ENCODE results near the gene PHTF1. TPM values are rescaled to one million over a fixed set of nuclear protein-coding genes. Genes with fewer than 3 reads are reported as not detected.

PHTF1 gene
- total RNA-seq, 1 donor from 2014 or later = 48.5 TPM

DNA sequence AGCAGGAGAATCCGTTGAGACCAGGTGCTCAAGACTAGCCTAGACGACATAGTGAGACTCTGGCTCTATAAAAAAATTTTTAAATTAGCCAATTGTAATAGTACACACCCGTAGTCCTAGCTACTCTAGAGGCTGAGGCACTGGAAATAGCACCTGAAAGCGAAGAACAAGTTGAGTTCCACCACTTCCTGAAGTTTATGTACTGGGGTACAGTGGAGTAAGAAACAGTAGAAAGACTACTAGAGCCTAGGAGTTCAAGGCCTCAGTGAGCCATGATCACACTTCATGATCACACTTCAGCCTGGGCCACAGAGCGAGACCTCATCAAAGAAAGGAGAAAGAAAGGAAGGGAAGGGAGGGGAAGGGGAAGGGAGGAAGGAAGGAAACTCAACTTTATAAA, 33.2 kb upstream of the PHTF1 start:
- peaks cover 18% of the 10 kb centered on the region for H3K36me3 Mint-ChIP-seq (ENCODE audit: low read depth)
- TF ChIP-seq CTCF (conservative IDR thresholded peaks at IDR 0.05) = no peak
- no peak overlapping the region for H3K4me3 Mint-ChIP-seq
- H3K9me3 Mint-ChIP-seq = no peaks in the 10 kb centered on the region
- no peaks in the 10 kb centered on the region for H3K27me3 Mint-ChIP-seq (ENCODE audit: low read depth)
- H3K27ac Mint-ChIP-seq (ENCODE audit: unreplicated experiment) = no peak overlapping the region
- DNase-seq (ENCODE audit: low read depth, low spot score) = no peak
- H3K4me1 Mint-ChIP-seq = peaks cover 4% of the 10 kb centered on the region

DNA sequence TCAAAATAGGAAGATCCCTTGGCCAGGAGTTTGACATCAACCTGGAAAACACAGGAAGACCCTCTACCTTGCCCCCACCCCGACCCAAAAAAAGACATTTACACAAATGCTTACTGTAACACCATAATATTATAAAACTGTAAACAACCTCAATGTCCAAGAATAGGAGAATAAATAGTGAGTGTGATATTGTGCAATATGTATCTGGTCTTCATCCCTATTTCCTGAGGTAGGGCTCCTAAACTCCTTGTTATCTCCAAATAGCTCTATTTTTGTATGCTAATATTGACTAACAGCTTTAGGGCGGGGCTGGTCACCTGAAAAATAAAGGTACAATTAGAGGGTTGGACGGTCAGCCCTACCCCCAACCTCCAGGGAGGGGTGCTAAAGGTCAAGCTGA, 29.5 kb upstream of the PHTF1 start:
- H3K4me3 Mint-ChIP-seq = no peak overlapping the region
- TF ChIP-seq CTCF (conservative IDR thresholded peaks at IDR 0.05) = no peak
- H3K4me1 Mint-ChIP-seq = peaks cover 16% of the 10 kb centered on the region
- DNase-seq (ENCODE audit: low read depth, low spot score) = no peak
- peaks cover 13% of the 10 kb centered on the region for H3K36me3 Mint-ChIP-seq (ENCODE audit: low read depth)
- H3K27ac Mint-ChIP-seq (ENCODE audit: unreplicated experiment) = no peak overlapping the region
- H3K27me3 Mint-ChIP-seq (ENCODE audit: low read depth) = no peaks in the 10 kb centered on the region
- no peaks in the 10 kb centered on the region for H3K9me3 Mint-ChIP-seq

GRCh38 chr1:113787663-113788062, 28.4 kb upstream of the PHTF1 start:
- DNase-seq (ENCODE audit: low read depth, low spot score) = no peak
- TF ChIP-seq CTCF (conservative IDR thresholded peaks at IDR 0.05) = no peak
- Mint-ChIP-seq H3K27ac (ENCODE audit: unreplicated experiment) (no peak overlapping the region), H3K9me3 (no peaks in the 10 kb centered on the region), H3K4me3 (no peak overlapping the region), H3K4me1 (peaks cover 20% of the 10 kb centered on the region), H3K27me3 (ENCODE audit: low read depth) (no peaks in the 10 kb centered on the region), H3K36me3 (ENCODE audit: low read depth) (peaks cover 8% of the 10 kb centered on the region)

GRCh38 chr1:113786069-113786468, 26.8 kb upstream of the PHTF1 start:
- TF ChIP-seq CTCF (conservative IDR thresholded peaks at IDR 0.05) = no peak
- Mint-ChIP-seq H3K27ac (ENCODE audit: unreplicated experiment) (no peak overlapping the region), H3K4me1 (peaks cover 20% of the 10 kb centered on the region), H3K27me3 (ENCODE audit: low read depth) (no peaks in the 10 kb centered on the region), H3K4me3 (no peak overlapping the region), H3K36me3 (ENCODE audit: low read depth) (peaks cover 8% of the 10 kb centered on the region), H3K9me3 (no peaks in the 10 kb centered on the region)
- DNase-seq (ENCODE audit: low read depth, low spot score) = no peak

DNA sequence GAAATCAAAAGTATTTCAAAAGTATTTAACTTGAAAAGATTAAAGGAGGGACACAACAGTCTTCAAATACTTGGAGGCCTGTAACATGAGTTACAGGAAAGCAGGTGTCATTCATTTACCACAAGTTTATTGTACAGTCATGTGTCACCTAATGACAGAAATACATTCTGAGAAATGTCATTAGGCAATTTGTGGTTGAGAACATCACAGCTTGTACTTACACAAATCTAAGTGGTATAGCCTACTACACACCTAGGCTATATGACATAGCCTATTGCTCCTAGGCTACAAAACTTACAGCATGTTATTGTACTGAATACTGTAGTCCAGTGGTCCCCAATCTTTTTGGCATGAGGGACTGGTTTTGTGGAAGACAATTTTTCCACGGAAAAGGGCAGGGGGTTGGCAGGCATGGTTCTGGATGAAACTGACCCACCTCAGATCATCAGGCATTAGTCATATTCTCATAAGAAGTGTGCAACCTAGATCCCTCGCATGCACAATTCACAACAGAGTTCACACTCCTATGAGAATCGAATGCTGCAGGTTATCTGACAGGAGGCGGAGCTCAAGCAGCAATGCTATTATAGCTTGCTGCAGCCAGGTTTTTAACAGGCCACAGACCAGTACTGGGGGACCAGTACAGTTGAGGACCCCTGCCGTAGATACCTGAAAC, 25.0 kb upstream of the PHTF1 start:
- no peak overlapping the region for H3K27ac Mint-ChIP-seq (ENCODE audit: unreplicated experiment)
- H3K36me3 Mint-ChIP-seq (ENCODE audit: low read depth) = peaks cover 4% of the 10 kb centered on the region
- H3K9me3 Mint-ChIP-seq = no peaks in the 10 kb centered on the region
- no peak for DNase-seq (ENCODE audit: low read depth, low spot score)
- no peak overlapping the region for H3K4me3 Mint-ChIP-seq
- TF ChIP-seq CTCF (conservative IDR thresholded peaks at IDR 0.05) = no peak
- no peaks in the 10 kb centered on the region for H3K27me3 Mint-ChIP-seq (ENCODE audit: low read depth)
- H3K4me1 Mint-ChIP-seq = peaks cover 20% of the 10 kb centered on the region

Measured in neural crest cell (in vitro differentiated cells).